ENCODE results near the gene ALDH1L2.
A peak's percentile ranks its signal among the peaks of the same experiment; 100 is the strongest.

Gene ALDH1L2

DNA sequence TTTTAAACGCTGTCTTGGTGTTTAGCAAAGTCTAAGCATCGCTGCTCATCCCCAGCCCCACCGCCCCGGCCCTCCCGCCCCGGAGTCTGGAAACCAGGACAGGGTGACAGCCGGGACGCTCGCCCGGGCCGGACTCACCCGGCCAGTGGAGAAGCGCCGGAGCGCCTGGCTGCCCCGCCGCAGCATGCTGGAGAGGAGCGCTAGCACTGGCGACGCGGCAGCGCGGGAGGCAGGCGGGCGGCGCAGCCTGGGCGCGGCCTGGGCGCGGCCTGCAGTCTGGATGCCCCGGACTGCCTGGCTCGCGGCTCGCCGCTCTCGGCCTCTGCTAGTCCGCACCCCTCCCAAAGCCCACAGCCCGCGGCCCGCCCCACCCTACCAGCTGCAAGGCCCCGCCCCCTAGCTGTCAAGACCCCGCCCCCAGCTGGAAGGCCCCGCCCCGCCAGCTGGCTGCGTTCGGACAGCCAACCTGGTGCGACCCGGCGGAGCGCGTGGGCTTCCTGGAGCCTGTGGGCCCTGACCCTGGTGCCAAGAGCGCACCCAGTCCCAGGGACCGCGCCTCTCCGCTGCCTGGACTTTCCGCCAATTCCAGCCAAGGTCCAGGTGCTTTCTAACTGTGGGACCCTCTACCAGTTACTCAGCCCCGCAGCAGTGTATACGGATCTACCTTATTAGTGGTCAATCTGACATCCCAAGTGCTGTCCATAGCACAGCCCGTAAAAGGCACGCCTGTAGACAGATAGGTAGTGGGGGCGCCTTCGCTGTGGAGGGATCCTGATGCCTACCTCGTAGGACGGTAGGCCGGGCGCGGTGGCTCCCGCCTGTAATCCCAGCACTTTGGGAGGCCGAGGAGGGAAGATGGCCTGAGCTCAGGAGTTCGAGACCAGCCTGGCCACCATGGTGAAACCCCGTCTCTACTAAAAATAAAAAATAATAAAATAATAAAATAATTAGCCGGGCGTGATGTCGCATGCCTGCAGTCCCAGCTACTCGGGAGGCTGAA, at the start of gene ALDH1L2:
TSS of gene ALDH1L2 (minus strand) at position 208 of the 1,000 bp plus-strand sequence. CDS start at position 186, 22 bp downstream.
- peaks cover 7% of the 10 kb centered on the region for H3K27me3 ChIP-seq (ENCODE audit: control insufficient read depth, insufficient read depth, low read length)
- H3K36me3 ChIP-seq (ENCODE audit: control insufficient read depth, insufficient read depth, low read length) = no peaks in the 10 kb centered on the region
- H3K4me1 ChIP-seq (ENCODE audit: control insufficient read depth, insufficient read depth, low read length) = peaks cover 7% of the 10 kb centered on the region
- H3K9me3 ChIP-seq (ENCODE audit: control insufficient read depth, low read length) = no peaks in the 10 kb centered on the region
- peak within 1 kb of the TSS; percentile 41 for H3K4me3 ChIP-seq (ENCODE audit: low read length)
- peak within 1 kb of the TSS; percentile 20 for H3K9ac ChIP-seq (ENCODE audit: low read length)

DNA sequence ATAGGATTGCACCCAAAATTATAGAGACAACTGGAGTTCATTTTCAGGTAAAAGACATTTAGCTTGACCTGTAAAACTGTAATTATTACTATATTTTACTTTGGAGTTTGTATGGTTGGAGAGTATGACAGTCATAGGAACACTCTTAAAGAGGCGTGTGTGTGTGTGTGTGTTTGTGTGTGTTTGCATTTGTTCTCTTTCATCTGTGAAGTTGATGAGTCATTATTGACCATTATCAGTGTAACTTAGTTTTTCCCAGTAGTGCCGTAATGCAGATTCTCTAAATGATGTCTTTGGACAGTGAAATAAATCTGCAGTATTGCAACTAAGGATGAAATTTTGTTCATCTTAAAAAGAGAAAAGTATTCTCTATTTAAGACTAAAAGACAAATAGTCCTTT, 36.3 kb upstream of the ALDH1L2 start:
- peaks cover 7% of the 10 kb centered on the region for H3K36me3 ChIP-seq (ENCODE audit: control insufficient read depth, insufficient read depth, low read length)

DNA sequence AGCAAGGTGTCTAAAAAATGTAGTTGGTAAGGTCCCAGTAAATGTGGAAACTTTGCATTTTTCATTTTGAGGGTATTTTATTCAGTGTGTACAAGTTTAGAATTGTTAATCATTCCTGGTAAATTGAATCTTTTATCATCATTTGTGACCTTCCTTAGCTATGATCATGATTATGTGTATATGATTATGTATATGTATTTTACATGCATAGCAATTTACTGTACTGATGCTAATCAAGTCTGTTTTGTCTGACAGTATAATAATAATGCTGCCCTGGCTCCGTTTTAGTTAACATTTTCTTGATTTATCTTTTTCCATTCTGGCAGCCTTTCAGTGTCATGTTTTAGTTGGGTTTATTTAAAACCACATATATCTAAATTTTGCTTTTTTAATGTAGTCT, 32.7 kb upstream of the ALDH1L2 start:
- Histone ChIP-seq H3K27me3 (ENCODE audit: control insufficient read depth, insufficient read depth, low read length) (no peaks in the 10 kb centered on the region), H3K9ac (ENCODE audit: low read length) (no peak overlapping the region), H3K9me3 (ENCODE audit: control insufficient read depth, low read length) (no peaks in the 10 kb centered on the region), H3K4me1 (ENCODE audit: control insufficient read depth, insufficient read depth, low read length) (no peaks in the 10 kb centered on the region), H3K4me3 (ENCODE audit: low read length) (no peak overlapping the region), H3K36me3 (ENCODE audit: control insufficient read depth, insufficient read depth, low read length) (peaks cover 7% of the 10 kb centered on the region)

More for the DNA sequence above, 36.3 kb upstream of the ALDH1L2 start:
- Histone ChIP-seq H3K4me3 (ENCODE audit: low read length) (no peak overlapping the region), H3K9me3 (ENCODE audit: control insufficient read depth, low read length) (no peaks in the 10 kb centered on the region), H3K9ac (ENCODE audit: low read length) (no peak overlapping the region), H3K27me3 (ENCODE audit: control insufficient read depth, insufficient read depth, low read length) (no peaks in the 10 kb centered on the region), H3K4me1 (ENCODE audit: control insufficient read depth, insufficient read depth, low read length) (no peaks in the 10 kb centered on the region)

DNA sequence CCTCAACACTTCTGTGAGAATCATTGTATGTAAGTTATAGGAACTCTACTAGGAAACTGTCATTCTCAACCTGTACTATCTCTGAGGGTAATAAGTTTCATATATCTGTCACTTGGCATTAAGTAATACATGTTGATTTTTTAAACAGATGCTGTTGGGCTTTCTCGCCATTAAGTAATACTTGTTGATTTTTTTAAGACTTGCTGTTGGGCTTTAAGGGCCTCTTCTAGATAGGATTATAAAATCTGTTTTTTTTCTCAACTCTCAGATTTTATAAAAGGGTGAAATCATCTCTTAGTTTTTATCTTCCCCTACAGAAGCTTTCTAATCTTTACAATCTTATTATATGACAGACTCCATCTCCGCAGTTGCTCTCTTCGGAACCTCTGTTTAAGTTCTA, 28.8 kb upstream of the ALDH1L2 start:
- Histone ChIP-seq H3K9ac (ENCODE audit: low read length) (no peak overlapping the region), H3K4me1 (ENCODE audit: control insufficient read depth, insufficient read depth, low read length) (no peaks in the 10 kb centered on the region), H3K9me3 (ENCODE audit: control insufficient read depth, low read length) (no peaks in the 10 kb centered on the region), H3K36me3 (ENCODE audit: control insufficient read depth, insufficient read depth, low read length) (peaks cover 6% of the 10 kb centered on the region), H3K27me3 (ENCODE audit: control insufficient read depth, insufficient read depth, low read length) (no peaks in the 10 kb centered on the region), H3K4me3 (ENCODE audit: low read length) (no peak overlapping the region)

DNA sequence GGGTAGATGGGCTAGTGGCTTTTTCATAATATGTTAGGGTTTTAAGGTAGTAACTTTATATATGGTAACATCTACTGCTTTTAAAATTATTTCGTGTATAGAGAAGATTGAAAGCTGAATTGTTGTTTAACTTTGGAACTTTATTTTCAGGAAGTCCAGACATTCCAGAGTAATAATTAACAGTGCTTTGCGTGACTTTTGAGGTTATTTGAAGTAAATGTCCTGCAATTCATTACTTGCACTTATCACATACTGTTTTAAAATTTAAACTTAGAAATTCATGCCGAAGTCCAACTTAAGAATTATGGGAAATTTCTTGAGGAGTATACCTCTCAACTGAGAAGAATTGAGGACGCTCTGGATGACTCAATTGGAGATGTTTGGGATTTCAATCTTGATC, 26.6 kb upstream of the ALDH1L2 start:
- H3K9ac ChIP-seq (ENCODE audit: low read length) = no peak overlapping the region
- no peaks in the 10 kb centered on the region for H3K27me3 ChIP-seq (ENCODE audit: control insufficient read depth, insufficient read depth, low read length)
- no peaks in the 10 kb centered on the region for H3K9me3 ChIP-seq (ENCODE audit: control insufficient read depth, low read length)
- H3K4me1 ChIP-seq (ENCODE audit: control insufficient read depth, insufficient read depth, low read length) = no peaks in the 10 kb centered on the region
- no peak overlapping the region for H3K4me3 ChIP-seq (ENCODE audit: low read length)
- H3K36me3 ChIP-seq (ENCODE audit: control insufficient read depth, insufficient read depth, low read length) = no peaks in the 10 kb centered on the region

DNA sequence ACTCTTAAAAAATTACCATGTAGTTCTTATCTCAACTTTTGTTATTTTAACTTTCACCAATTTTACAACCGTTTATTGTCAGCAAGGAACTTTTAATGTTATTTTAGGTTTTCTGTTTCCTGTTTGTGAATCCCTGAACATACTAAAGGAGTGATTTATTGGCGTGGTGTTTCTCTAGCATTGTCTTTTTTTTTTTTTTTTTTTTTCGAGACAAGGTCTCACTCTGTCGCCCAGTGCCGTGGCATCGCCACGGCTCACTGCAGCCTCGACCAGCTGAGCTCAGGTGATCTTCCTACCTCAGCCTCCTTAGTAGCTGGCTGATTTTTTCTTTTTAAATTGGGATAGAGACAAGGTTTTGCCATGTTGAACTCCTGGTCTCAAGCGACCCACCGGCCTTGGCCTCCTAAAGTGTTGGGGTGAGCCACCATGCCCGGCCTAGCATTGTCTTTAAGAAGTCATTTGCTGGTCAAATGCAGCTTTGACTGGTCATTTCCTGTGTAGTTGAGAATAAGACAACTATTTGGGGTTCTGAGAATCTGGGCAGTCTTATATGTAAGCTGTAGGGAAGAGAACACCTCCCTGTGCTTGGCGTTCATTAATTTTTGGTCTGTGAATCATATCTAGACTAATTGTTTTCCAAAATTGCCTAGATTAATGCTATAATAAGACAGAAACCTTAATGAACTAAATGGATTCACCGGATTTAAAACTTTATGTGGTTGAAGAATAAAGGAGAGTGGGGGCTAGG, 25.4 kb upstream of the ALDH1L2 start:
- Histone ChIP-seq H3K9me3 (ENCODE audit: control insufficient read depth, low read length) (no peaks in the 10 kb centered on the region), H3K4me3 (ENCODE audit: low read length) (no peak overlapping the region), H3K4me1 (ENCODE audit: control insufficient read depth, insufficient read depth, low read length) (no peaks in the 10 kb centered on the region), H3K9ac (ENCODE audit: low read length) (no peak overlapping the region), H3K27me3 (ENCODE audit: control insufficient read depth, insufficient read depth, low read length) (no peaks in the 10 kb centered on the region), H3K36me3 (ENCODE audit: control insufficient read depth, insufficient read depth, low read length) (no peaks in the 10 kb centered on the region)

- peak within 1 kb of the TSS; percentile 70 for H3K4me3 ChIP-seq (ENCODE audit: low read length)
- no peaks in the 10 kb centered on the region for H3K36me3 ChIP-seq (ENCODE audit: control insufficient read depth, insufficient read depth, low read length)
- no peaks in the 10 kb centered on the region for H3K9me3 ChIP-seq (ENCODE audit: control insufficient read depth, low read length)
- no peaks in the 10 kb centered on the region for H3K4me1 ChIP-seq (ENCODE audit: control insufficient read depth, insufficient read depth, low read length)
- H3K9ac ChIP-seq (ENCODE audit: low read length) = peak within 1 kb of the TSS; percentile 87
- no peaks in the 10 kb centered on the region for H3K27me3 ChIP-seq (ENCODE audit: control insufficient read depth, insufficient read depth, low read length)
Observed at GRCh38 chr12:105107494-105108371, 23.5 kb upstream of the ALDH1L2 start, which contains the start of gene WASHC4. TSS of gene WASHC4 (plus strand) at chr12:105107731. CDS start at chr12:105107801, 70 bp downstream.

DNA sequence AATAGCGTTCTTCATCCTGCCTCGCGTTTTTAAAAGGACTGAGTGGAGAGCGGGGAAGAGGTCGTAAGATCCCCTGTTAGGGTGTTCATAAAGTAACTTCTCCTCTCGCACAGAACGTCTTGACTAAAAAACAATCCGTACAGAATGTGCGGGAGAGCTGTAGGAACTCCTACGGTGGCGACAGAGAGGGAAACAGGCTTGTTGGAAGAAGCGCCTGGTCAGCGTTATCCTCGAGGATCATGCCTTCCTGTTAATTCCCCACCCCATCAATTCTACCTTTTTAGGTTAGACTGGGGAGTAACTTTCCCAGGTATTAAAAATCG, 22.9 kb upstream of the ALDH1L2 start:
- Histone ChIP-seq H3K4me3 (ENCODE audit: low read length) (peak overlapping the region; percentile 9), H3K9me3 (ENCODE audit: control insufficient read depth, low read length) (no peaks in the 10 kb centered on the region), H3K36me3 (ENCODE audit: control insufficient read depth, insufficient read depth, low read length) (no peaks in the 10 kb centered on the region), H3K9ac (ENCODE audit: low read length) (peak overlapping the region; percentile 87), H3K27me3 (ENCODE audit: control insufficient read depth, insufficient read depth, low read length) (no peaks in the 10 kb centered on the region), H3K4me1 (ENCODE audit: control insufficient read depth, insufficient read depth, low read length) (no peaks in the 10 kb centered on the region)

DNA sequence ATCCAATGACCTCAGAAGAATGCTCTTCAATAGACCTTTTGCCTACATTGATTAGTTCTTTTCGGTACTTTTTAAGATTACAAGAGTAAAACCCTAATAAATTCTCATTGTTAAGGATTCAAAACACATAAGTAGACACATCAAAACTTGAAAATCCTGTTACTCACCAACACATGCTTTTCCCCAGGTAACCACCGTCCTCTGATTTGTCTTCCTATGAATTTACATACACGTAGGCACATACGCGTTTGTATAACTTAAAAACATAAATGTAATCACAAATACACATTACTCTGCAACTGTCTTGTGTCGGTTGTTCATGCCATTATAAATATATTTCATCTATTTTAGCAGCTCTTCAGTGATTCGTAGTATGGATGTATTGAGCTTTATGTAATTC, 22.4 kb upstream of the ALDH1L2 start:
- Histone ChIP-seq H3K4me1 (ENCODE audit: control insufficient read depth, insufficient read depth, low read length) (no peaks in the 10 kb centered on the region), H3K36me3 (ENCODE audit: control insufficient read depth, insufficient read depth, low read length) (no peaks in the 10 kb centered on the region), H3K4me3 (ENCODE audit: low read length) (peak overlapping the region; percentile 9), H3K9ac (ENCODE audit: low read length) (peak overlapping the region; percentile 87), H3K27me3 (ENCODE audit: control insufficient read depth, insufficient read depth, low read length) (no peaks in the 10 kb centered on the region), H3K9me3 (ENCODE audit: control insufficient read depth, low read length) (no peaks in the 10 kb centered on the region)

- Histone ChIP-seq H3K4me1 (ENCODE audit: control insufficient read depth, insufficient read depth, low read length) (no peaks in the 10 kb centered on the region), H3K9ac (ENCODE audit: low read length) (no peak overlapping the region), H3K36me3 (ENCODE audit: control insufficient read depth, insufficient read depth, low read length) (no peaks in the 10 kb centered on the region), H3K9me3 (ENCODE audit: control insufficient read depth, low read length) (no peaks in the 10 kb centered on the region), H3K27me3 (ENCODE audit: control insufficient read depth, insufficient read depth, low read length) (no peaks in the 10 kb centered on the region), H3K4me3 (ENCODE audit: low read length) (no peak overlapping the region)
Observed at GRCh38 chr12:105104762-105105161, 20.5 kb upstream of the ALDH1L2 start.

GRCh38 chr12:105102673-105103072, 18.4 kb upstream of the ALDH1L2 start:
- H3K27me3 ChIP-seq (ENCODE audit: control insufficient read depth, insufficient read depth, low read length) = no peaks in the 10 kb centered on the region
- H3K9me3 ChIP-seq (ENCODE audit: control insufficient read depth, low read length) = no peaks in the 10 kb centered on the region
- peaks cover 6% of the 10 kb centered on the region for H3K4me1 ChIP-seq (ENCODE audit: control insufficient read depth, insufficient read depth, low read length)
- no peak overlapping the region for H3K4me3 ChIP-seq (ENCODE audit: low read length)
- no peak overlapping the region for H3K9ac ChIP-seq (ENCODE audit: low read length)
- no peaks in the 10 kb centered on the region for H3K36me3 ChIP-seq (ENCODE audit: control insufficient read depth, insufficient read depth, low read length)
